ENCODE results near the gene ADTRP.

- TF ChIP-seq CTCF (IDR thresholded peaks at IDR 0.05) (no peak), POLR2A (IDR thresholded peaks at IDR 0.05) (no peak), POLR2AphosphoS5 (IDR thresholded peaks at IDR 0.05) (no peak)
Measured at GRCh38 chr6:11822346-11822745, 43.7 kb upstream of the ADTRP start.
